HCT116 (cell line): Measurements from ENCODE around the gene KCTD17. TPM values are rescaled to one million over a fixed set of nuclear protein-coding genes. Genes with fewer than 3 reads are reported as not detected.
A peak's percentile ranks its signal among the peaks of the same experiment; 100 is the strongest.

Experiments used
- ATAC-seq: fragments of 200-7000 bp; cut with Tn5 transposase; 2 replicates; pipeline ENCODE4 v1.9.1; 2020; ENCODE audit warnings: mild to moderate bottlenecking, moderate library complexity
- BruUV-seq: library from RNA; stranded (reverse); fragments of 400-500 nt; replicated peaks from 2 replicates; lab custom pipeline; 2021; lab: Mats Ljungman, UMichigan
- CTCF ChIA-PET: fragments of 300-600 bp; sonication (Branson Sonifier 250); formaldehyde crosslinking; loops from one replicate; lab custom pipeline; 2021; ENCODE audit warnings: antibody characterized with exemption; lab: Charles Lee
- POLR2A ChIA-PET: fragments of 300-600, 350-600 bp; sonication (Branson Sonifier 250); formaldehyde crosslinking; loops from one replicate; lab custom pipeline; 2021; ENCODE audit warnings: antibody characterized with exemption; lab: Charles Lee
- RAD21 ChIA-PET, 2 experiments: fragments of 300-600 bp; sonication (Branson Sonifier 250); formaldehyde crosslinking; loops; one replicate each; lab custom pipeline; 2023; ENCODE audit warnings: low total read pairs in 2 of 2; ENCODE audit not compliant: uncharacterized antibody in 2 of 2, unreplicated experiment in 2 of 2, low non-redundant PET in 1 of 2; lab: Charles Lee
- DNase-seq: peaks from one replicate; pipeline ENCODE4 v3.0.0-alpha.2; 2010; ENCODE audit warnings: low read depth, low spot score
- H2AFZ ChIP-seq: fragments of 200-600 bp; shearing (Covaris generic), sonication (generic); 2 replicates; pipeline ENCODE4 v1.6.1; 2017; ENCODE audit warnings: low read depth, mixed run types, mixed read lengths, antibody characterized with exemption, low read length; ENCODE audit not compliant: poor library complexity, severe bottlenecking
- H3K27ac ChIP-seq: 2 replicates; pipeline ENCODE4 v1.5.1; 2012; ENCODE audit warnings: low read depth, low read length
- H3K27me3 ChIP-seq: fragments of 200-600 bp; sonication (generic); 2 replicates; pipeline ENCODE4 v1.6.1; 2016; ENCODE audit warnings: mixed run types, low read length, mixed read lengths; ENCODE audit not compliant: insufficient read depth
- H3K36me3 ChIP-seq, 2 experiments: fragments of 200-500 bp in 1 of 2; fragments of 200-600 bp in 1 of 2; sonication (Bioruptor generic) in 1 of 2; sonication (generic) in 1 of 2; 2 replicates each; pipeline versions ENCODE4 v1.5.1 to v1.6.1; 2014 to 2016; ENCODE audit warnings: low read length in 2 of 2, inconsistent platforms in 1 of 2, mixed read lengths in 1 of 2, mixed run types in 1 of 2; ENCODE audit not compliant: insufficient read depth in 2 of 2, control insufficient read depth in 1 of 2
- H3K4me1 ChIP-seq, 2 experiments: fragments of 200-600 bp in 1 of 2; sonication (generic) in 1 of 2; 2 replicates each; pipeline versions ENCODE4 v1.5.1 to v1.6.1; 2012 to 2017; ENCODE audit warnings: low read length in 2 of 2, inconsistent platforms in 1 of 2, mild to moderate bottlenecking in 1 of 2, mixed read lengths in 1 of 2, mixed run types in 1 of 2, moderate library complexity in 1 of 2; ENCODE audit not compliant: insufficient read depth in 2 of 2, control insufficient read depth in 1 of 2
- H3K4me2 ChIP-seq: fragments of 200-600 bp; sonication (generic); 2 replicates; pipeline ENCODE4 v1.6.1; 2017; ENCODE audit warnings: mixed run types, low read length, mixed read lengths
- H3K4me3 ChIP-seq, 2 experiments: fragments of 200-600 bp in 1 of 2; sonication (generic) in 1 of 2; replicated peaks in 1 of 2; 2 replicates each; pipeline ENCODE4 v1.5.1; 2011 to 2016; ENCODE audit warnings: low read length in 2 of 2, control low read depth in 1 of 2, low read depth in 1 of 2, mild to moderate bottlenecking in 1 of 2, mixed read lengths in 1 of 2, mixed run types in 1 of 2
- H3K79me2 ChIP-seq: fragments of 200-600 bp; sonication (generic); 2 replicates; pipeline ENCODE4 v1.6.1; 2017; ENCODE audit warnings: mild to moderate bottlenecking, mixed run types, low read length, moderate library complexity, mixed read lengths; ENCODE audit not compliant: insufficient read depth
- H3K9ac ChIP-seq: fragments of 200-600 bp; sonication (generic); 2 replicates; pipeline ENCODE4 v1.6.1; 2016; ENCODE audit warnings: low read length, mixed read lengths
- H3K9me2 ChIP-seq: fragments of 200-600 bp; sonication (generic), shearing (Covaris generic); 2 replicates; pipeline ENCODE4 v1.6.1; 2017; ENCODE audit warnings: mixed run types, mild to moderate bottlenecking, moderate library complexity; ENCODE audit not compliant: insufficient read depth
- H3K9me3 ChIP-seq, 2 experiments: fragments of 200-500 bp in 1 of 2; fragments of 200-600 bp in 1 of 2; sonication (Bioruptor generic) in 1 of 2; sonication (generic) in 1 of 2; 2 replicates each; pipeline ENCODE4 v1.6.1; 2014 to 2017; ENCODE audit warnings: low read length in 2 of 2, mixed read lengths in 2 of 2, inconsistent platforms in 1 of 2, low read depth in 1 of 2, mild to moderate bottlenecking in 1 of 2, mixed run types in 1 of 2, moderate library complexity in 1 of 2; ENCODE audit not compliant: control insufficient read depth in 1 of 2, insufficient read depth in 1 of 2
- H4K20me1 ChIP-seq: fragments of 200-600 bp; sonication (generic), shearing (Covaris generic); 2 replicates; pipeline ENCODE4 v1.6.1; 2017; ENCODE audit warnings: mixed run types, mild to moderate bottlenecking, moderate library complexity; ENCODE audit not compliant: insufficient read depth
- EGR1 ChIP-seq: IDR thresholded peaks from 2 replicates; pipeline ENCODE4 v1.6.1; 2012; ENCODE audit warnings: low read depth
- ELF1 ChIP-seq: IDR thresholded peaks from 2 replicates; pipeline ENCODE4 v1.6.1; 2012; ENCODE audit warnings: low read depth, borderline replicate concordance
- EZH2 ChIP-seq: fragments of 200-600 bp; sonication (generic); IDR thresholded peaks from 2 replicates; pipeline ENCODE4 v1.6.1; 2017; ENCODE audit warnings: antibody characterized with exemption, mixed run types
- EZH2phosphoT487 ChIP-seq: fragments of 200-600 bp; IDR thresholded peaks from 2 replicates; pipeline ENCODE4 v1.6.1; 2018; ENCODE audit warnings: antibody characterized with exemption, borderline replicate concordance
- JUND ChIP-seq: IDR thresholded peaks from 2 replicates; pipeline ENCODE4 v1.6.1; 2012
- POLR2A ChIP-seq: IDR thresholded peaks from 2 replicates; pipeline ENCODE4 v1.7.0; 2011; ENCODE audit warnings: borderline replicate concordance; ENCODE audit not compliant: insufficient read depth, insufficient read length; ENCODE audit errors: extremely low read depth
- POLR2AphosphoS5 ChIP-seq: IDR thresholded peaks from 2 replicates; pipeline ENCODE4 v1.6.1; 2011; ENCODE audit warnings: mild to moderate bottlenecking, low read depth, low read length, moderate library complexity
- RAD21 ChIP-seq: IDR thresholded peaks from 2 replicates; pipeline ENCODE4 v1.6.1; 2012; ENCODE audit warnings: low read depth, mild to moderate bottlenecking
- SIN3A ChIP-seq: IDR thresholded peaks from 2 replicates; pipeline ENCODE4 v1.6.1; 2012; ENCODE audit warnings: low read depth
- SP1 ChIP-seq: IDR thresholded peaks from 2 replicates; pipeline ENCODE4 v1.6.1; 2012; ENCODE audit warnings: low read depth
- SRF ChIP-seq: IDR thresholded peaks from 2 replicates; pipeline ENCODE4 v1.6.1; 2012; ENCODE audit warnings: low read depth
- TCF7L2 ChIP-seq: IDR thresholded peaks from 2 replicates; pipeline ENCODE4 v1.7.0; 2011; ENCODE audit warnings: borderline replicate concordance, inconsistent platforms; ENCODE audit not compliant: insufficient read depth, insufficient read length; ENCODE audit errors: extremely low read depth
- YY1 ChIP-seq: IDR thresholded peaks from 2 replicates; pipeline ENCODE4 v1.6.1; 2011; ENCODE audit warnings: low read length, low read depth, moderate library complexity, mild to moderate bottlenecking; ENCODE audit not compliant: insufficient replicate concordance; ENCODE audit errors: extremely low read depth
- ZFX ChIP-seq: fragments of 450-650 bp; IDR thresholded peaks from 2 replicates; pipeline ENCODE4 v1.6.1; 2017
- ZNF274 ChIP-seq: fragments of 200-500 bp; sonication (Bioruptor generic); IDR thresholded peaks from 2 replicates; pipeline ENCODE4 v1.6.1; 2014; ENCODE audit warnings: mild to moderate bottlenecking, low read depth, low read length, inconsistent platforms
- intact Hi-C: fragments of 100-400 bp; cut with micrococcal nuclease; formaldehyde crosslinking; loops from 2 replicates; pipeline ENCODE4 v1.10.0; 2022
- total RNA-seq: library from RNA; stranded (reverse); gene quantifications from one replicate; pipeline ENCODE4 v1.2.1, GENCODE V29; 2021; ENCODE audit not compliant: unreplicated experiment
- TF ChIP-seq, protein P1 (sequence below): IDR thresholded peaks from 2 replicates; pipeline ENCODE4 v1.6.1; 2012
- TF ChIP-seq, protein P2 (sequence below), 3 experiments: fragments of 200-600 bp in 1 of 3; sonication (generic) in 1 of 3; IDR thresholded peaks in 2 of 3; conservative IDR thresholded peaks in 1 of 3; 2 replicates each; pipeline ENCODE4 v1.5.1; 2012 to 2017; ENCODE audit warnings: low read depth in 2 of 3, low read length in 2 of 3, antibody characterized with exemption in 1 of 3, borderline replicate concordance in 1 of 3, control low read depth in 1 of 3, mild to moderate bottlenecking in 1 of 3, mixed read lengths in 1 of 3, mixed run types in 1 of 3, moderate library complexity in 1 of 3; ENCODE audit not compliant: insufficient read depth in 1 of 3

KCTD17 gene
- total RNA-seq, 1 experiment from 2014 or later = 23.4 TPM

DNA sequence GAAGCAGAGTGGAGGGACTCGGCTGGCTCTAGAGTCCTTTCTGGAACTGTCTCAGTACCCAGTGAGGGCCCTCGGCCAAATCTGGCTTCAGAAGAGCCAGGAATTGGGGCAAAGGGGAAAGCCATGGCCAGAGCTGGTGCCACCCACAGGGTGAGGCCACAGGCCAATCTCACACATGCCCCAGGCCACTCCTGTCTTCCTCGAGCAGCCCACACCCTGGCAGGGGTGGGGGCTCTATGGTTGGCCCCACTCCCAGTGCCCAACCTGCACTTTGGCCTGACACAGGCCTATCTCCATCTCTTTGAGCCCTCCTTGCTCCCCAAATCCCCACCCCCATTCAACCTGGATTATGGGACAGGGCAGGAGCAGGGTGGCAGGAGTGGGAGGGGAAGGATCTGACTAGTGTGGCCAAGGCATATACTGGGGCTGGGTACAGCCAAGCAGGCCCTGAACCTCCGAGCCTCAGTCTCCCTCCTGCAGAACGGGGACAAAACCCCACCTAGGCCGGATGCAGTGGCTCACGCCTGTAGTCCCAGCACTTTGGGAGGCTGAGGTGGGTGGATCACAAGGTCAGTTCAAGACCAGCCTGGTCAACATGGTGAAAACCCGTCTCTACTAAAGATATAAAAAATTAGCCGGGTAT lies 39.2 kb upstream of the KCTD17 start:
- POLR2A ChIA-PET = no interaction called here

More for the DNA sequence above, 39.2 kb upstream of the KCTD17 start:
- DNase-seq (no peak), ATAC-seq (peak; percentile 33; the same call in 1 of the 2 replicates)
- no peaks in the 10 kb centered on the region for H3K9me3 ChIP-seq
- H3K36me3 ChIP-seq = no peaks in the 10 kb centered on the region
- BruUV-seq = no TSS peak
- H3K4me3 ChIP-seq = no peak overlapping the region
- no peaks in the 10 kb centered on the region for H3K9me2 ChIP-seq
- 0 out of 2 replicates have a peak overlapping the region, but pooled peaks have one; percentile 14 for H3K4me2 ChIP-seq
- H3K9ac ChIP-seq = no peak overlapping the region
- no peaks in the 10 kb centered on the region for H3K79me2 ChIP-seq
- H3K27me3 ChIP-seq = no peaks in the 10 kb centered on the region
- intact Hi-C loops = no loop called here
- H3K27ac ChIP-seq = no peak overlapping the region
- ChIA-PET CTCF (no interaction called here), RAD21 (no interaction called here)
- no peaks in the 10 kb centered on the region for H4K20me1 ChIP-seq
- peaks cover 2 to 12% of the 10 kb centered on the region in 2 experiments; a peak in 2 of 4 replicates for H3K4me1 ChIP-seq
- no peak overlapping the region for H2AFZ ChIP-seq
- TF ChIP-seq EZH2phosphoT487 = no peak
- TF ChIP-seq JUND = no peak
- TF ChIP-seq, protein P1, sequence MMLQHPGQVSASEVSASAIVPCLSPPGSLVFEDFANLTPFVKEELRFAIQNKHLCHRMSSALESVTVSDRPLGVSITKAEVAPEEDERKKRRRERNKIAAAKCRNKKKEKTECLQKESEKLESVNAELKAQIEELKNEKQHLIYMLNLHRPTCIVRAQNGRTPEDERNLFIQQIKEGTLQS = no peak
- no peak for TF ChIP-seq RAD21
- no peak for TF ChIP-seq ELF1
- no peak for TF ChIP-seq EGR1
- TF ChIP-seq POLR2AphosphoS5 = no peak
- TF ChIP-seq ZFX = no peak
- TF ChIP-seq, protein P2, sequence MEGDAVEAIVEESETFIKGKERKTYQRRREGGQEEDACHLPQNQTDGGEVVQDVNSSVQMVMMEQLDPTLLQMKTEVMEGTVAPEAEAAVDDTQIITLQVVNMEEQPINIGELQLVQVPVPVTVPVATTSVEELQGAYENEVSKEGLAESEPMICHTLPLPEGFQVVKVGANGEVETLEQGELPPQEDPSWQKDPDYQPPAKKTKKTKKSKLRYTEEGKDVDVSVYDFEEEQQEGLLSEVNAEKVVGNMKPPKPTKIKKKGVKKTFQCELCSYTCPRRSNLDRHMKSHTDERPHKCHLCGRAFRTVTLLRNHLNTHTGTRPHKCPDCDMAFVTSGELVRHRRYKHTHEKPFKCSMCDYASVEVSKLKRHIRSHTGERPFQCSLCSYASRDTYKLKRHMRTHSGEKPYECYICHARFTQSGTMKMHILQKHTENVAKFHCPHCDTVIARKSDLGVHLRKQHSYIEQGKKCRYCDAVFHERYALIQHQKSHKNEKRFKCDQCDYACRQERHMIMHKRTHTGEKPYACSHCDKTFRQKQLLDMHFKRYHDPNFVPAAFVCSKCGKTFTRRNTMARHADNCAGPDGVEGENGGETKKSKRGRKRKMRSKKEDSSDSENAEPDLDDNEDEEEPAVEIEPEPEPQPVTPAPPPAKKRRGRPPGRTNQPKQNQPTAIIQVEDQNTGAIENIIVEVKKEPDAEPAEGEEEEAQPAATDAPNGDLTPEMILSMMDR (IDR thresholded peaks at IDR 0.05 in 2 of 3, conservative IDR thresholded peaks at IDR 0.05 in 1 of 3; ENCODE audit: borderline replicate concordance in 1 of 3, insufficient read depth in 1 of 3, low read depth in 2 of 3, low read length in 2 of 3) = no peak
- TF ChIP-seq YY1 = no peak
- no peak for TF ChIP-seq SP1
- no peak for TF ChIP-seq SIN3A
- no peak for TF ChIP-seq TCF7L2
- no peak for TF ChIP-seq ZNF274
- no peak for TF ChIP-seq SRF
- TF ChIP-seq POLR2A = no peak
- no peak for TF ChIP-seq EZH2
- TF ChIP-seq, all 23 proteins: peak for 0
